GM23248 (cell line): Measurements from ENCODE around the gene ZHX3.

ENCODE experiments used
- EZH2 ChIP-seq: fragments of 200-600 bp; sonication (generic); IDR thresholded peaks from 2 replicates; pipeline ENCODE4 v1.6.1; 2018; ENCODE audit warnings: antibody characterized with exemption, mild to moderate bottlenecking; ENCODE audit not compliant: insufficient read depth, poor library complexity, severe bottlenecking
- EZH2phosphoT487 ChIP-seq: fragments of 200-600 bp; sonication (generic); IDR thresholded peaks from 2 replicates; pipeline ENCODE4 v1.6.1; 2018; ENCODE audit warnings: antibody characterized with exemption, moderate library complexity, mild to moderate bottlenecking, low read depth; ENCODE audit not compliant: insufficient read depth

- TF ChIP-seq EZH2phosphoT487 (no peak), EZH2 (no peak)
Observed at GRCh38 chr20:41169791-41170351, 147.7 kb downstream of the ZHX3 start.
